Left colon (tissue), 2 donors: ENCODE data around the gene TMEM256. TPM values are rescaled to one million over a fixed set of nuclear protein-coding genes. Genes with fewer than 3 reads are reported as not detected.
"Not testable (repeated sequence)": the region's sequence is repeated elsewhere in the genome, so short reads cannot be mapped to it uniquely, and the experiment has no call there.

Experiments
- ATAC-seq: fragments of 200-7000 bp; cut with Tn5 transposase; one replicate; pipeline ENCODE4 v1.9.1; 2020; ENCODE audit warnings: mild to moderate bottlenecking, moderate library complexity
- DNase-seq, 2 donors: peaks; one replicate each; pipeline ENCODE4 v3.0.0-alpha.2; 2020
- intact Hi-C, 2 donors: fragments of 100-400 bp; cut with DNase I in 1 of 2; cut with micrococcal nuclease in 1 of 2; formaldehyde crosslinking; loops; one replicate each; pipeline versions ENCODE4 v1.11.2 to v1.14.0; 2022; cut with DNase I, micrococcal nuclease
- total RNA-seq, 2 donors: library from RNA; stranded (reverse); fragmentation: NEBNext Ultra II Directional; extraction: Animal tissue kit (Norgen Biotek cat#: 25700); gene quantifications; one replicate each; pipeline ENCODE4 v1.2.1, GENCODE V29; 2021
- donor health status: DM: no; HTN: no; CAD: no.
- donor health status: DM: yes; HTN: yes; CAD: no.

Gene TMEM256
- total RNA-seq, 2 donors from 2014 or later = 70.8 to 81.0 TPM

- intact Hi-C loops = no loop called here
- ATAC-seq (no peak), DNase-seq (no peak)
These were observed 35.8 kb downstream of the TMEM256 start for GRCh38 chr17:7367918-7368598.

- DNase-seq = no peak
- ATAC-seq = no peak
- intact Hi-C loops = no loop called here
These were observed 36.8 kb downstream of the TMEM256 start for GRCh38 chr17:7367083-7367482.

- intact Hi-C loops, DNase-seq, ATAC-seq: not testable (repeated sequence)
These were observed 37.9 kb downstream of the TMEM256 start for GRCh38 chr17:7365963-7366362.

GRCh38 chr17:7363311-7363710 is 40.6 kb downstream of the TMEM256 start:
- DNase-seq = no peak
- ATAC-seq = no peak
- intact Hi-C loops = no loop called here

- no peak for ATAC-seq
- intact Hi-C loops = no loop called here
- no peak for DNase-seq
These were observed 42.0 kb downstream of the TMEM256 start for GRCh38 chr17:7361906-7362305.

GRCh38 chr17:7357381-7357780 is 46.5 kb downstream of the TMEM256 start:
- no peak for DNase-seq
- ATAC-seq = no peak
- intact Hi-C loops = loop anchor here (10.0 kb wide), 2 partner anchors 77 to 217 kb away; partner anchors contain the start of genes CD68 (in 1 of the 2), FGF11 (in 1 of the 2) and TMEM102 (in 1 of the 2)

GRCh38 chr17:7356756-7357155 is 47.1 kb downstream of the TMEM256 start:
- ATAC-seq = no peak
- intact Hi-C loops = loop anchor here (10.0 kb wide), 2 partner anchors 78 to 218 kb away; partner anchors contain the start of genes CD68 (in 1 of the 2), FGF11 (in 1 of the 2) and TMEM102 (in 1 of the 2)
- no peak for DNase-seq

- intact Hi-C loops = loop anchor here (10.0 kb wide), 2 partner anchors 79 to 219 kb away; partner anchors contain the start of genes CD68 (in 1 of the 2), FGF11 (in 1 of the 2) and TMEM102 (in 1 of the 2)
- ATAC-seq (peak; percentile 53), DNase-seq (peak; percentile 83 to 90)
These were observed 47.8 kb downstream of the TMEM256 start for GRCh38 chr17:7356072-7356549.

GRCh38 chr17:7355573-7355972 is 48.3 kb downstream of the TMEM256 start:
- intact Hi-C loops = loop anchor here (10.0 kb wide), 2 partner anchors 79 to 219 kb away; partner anchors contain the start of genes CD68 (in 1 of the 2), FGF11 (in 1 of the 2) and TMEM102 (in 1 of the 2)
- DNase-seq (no peak), ATAC-seq (no peak)

GRCh38 chr17:7355053-7355452 is 48.8 kb downstream of the TMEM256 start, which contains the start of gene TMEM95:
TMEM95 (plus strand) TSS chr17:7355156; CDS start chr17:7355205, 49 bp downstream.
- intact Hi-C loops = loop anchor here (10.0 kb wide), 2 partner anchors 80 to 220 kb away; partner anchors contain the start of genes CD68 (in 1 of the 2), FGF11 (in 1 of the 2) and TMEM102 (in 1 of the 2)
- no peak for ATAC-seq
- DNase-seq = no peak

GRCh38 chr17:7354262-7354843 is 49.5 kb downstream of the TMEM256 start:
- ATAC-seq (no peak), DNase-seq (no peak)
- intact Hi-C loops = loop anchor here (10.0 kb wide), 2 partner anchors 80 to 220 kb away; partner anchors contain the start of genes CD68 (in 1 of the 2), FGF11 (in 1 of the 2) and TMEM102 (in 1 of the 2)

Other genes starting within 250 kb of the TMEM256 start
- gene ASGR1, start 224.7 kb downstream of the TMEM256 start, total RNA-seq = under 1 TPM; 0.37 to 0.42 TPM
- 1 to 10 TPM; 4.0 to 7.3 TPM for gene DLG4, start 184.3 kb downstream of the TMEM256 start, total RNA-seq
- 1,000 to 10,000 TPM in 1 of 2 donors, 100 to 1,000 TPM in 1; 784 to 1,134 TPM for gene ACADVL, start 184.2 kb downstream of the TMEM256 start, total RNA-seq
- 10 to 100 TPM; 30.9 to 34.9 TPM for gene DVL2, start 169.6 kb downstream of the TMEM256 start, total RNA-seq
- gene PHF23, start 164.6 kb downstream of the TMEM256 start, total RNA-seq = 10 to 100 TPM; 33.9 to 44.1 TPM
- gene GABARAP, start 161.6 kb downstream of the TMEM256 start, total RNA-seq = 100 to 1,000 TPM; 431 to 505 TPM
- gene CTDNEP1, start 152.4 kb downstream of the TMEM256 start, total RNA-seq = 100 to 1,000 TPM; 108 to 117 TPM
- gene ELP5, start 151.9 kb downstream of the TMEM256 start, total RNA-seq = 10 to 100 TPM; 42.4 to 55.4 TPM
- gene CLDN7, start 141.6 kb downstream of the TMEM256 start, total RNA-seq = 1,000 to 10,000 TPM in 1 of 2 donors, 100 to 1,000 TPM in 1; 997 to 1,004 TPM
- gene SLC2A4, start 122.4 kb downstream of the TMEM256 start, total RNA-seq = 1 to 10 TPM; 1.4 to 9.7 TPM
- 10 to 100 TPM; 19.7 to 23.6 TPM for gene YBX2, start 109.5 kb downstream of the TMEM256 start, total RNA-seq
- 100 to 1,000 TPM; 330 to 413 TPM for gene EIF5A, start 96.5 kb downstream of the TMEM256 start, total RNA-seq
- gene GPS2, start 88.7 kb downstream of the TMEM256 start, total RNA-seq = 10 to 100 TPM; 71.2 to 72.4 TPM
- 10 to 100 TPM; 32.7 to 44.5 TPM for gene NEURL4, start 74.8 kb downstream of the TMEM256 start, total RNA-seq
- 1 to 10 TPM; 4.1 to 9.0 TPM for gene ACAP1, start 67.6 kb downstream of the TMEM256 start, total RNA-seq
- 10 to 100 TPM in 1 of 2 donors, 1 to 10 TPM in 1; 9.4 to 10.1 TPM for gene KCTD11, start 51.9 kb downstream of the TMEM256 start, total RNA-seq
- not detected for gene TMEM95, start 48.9 kb downstream of the TMEM256 start, total RNA-seq
- 10 to 100 TPM; 22.2 to 24.9 TPM for gene TNK1, start 23.0 kb downstream of the TMEM256 start, total RNA-seq
- gene PLSCR3, start 9.6 kb downstream of the TMEM256 start, total RNA-seq = 10 to 100 TPM in 1 of 2 donors, 1 to 10 TPM in 1; 8.9 to 10.2 TPM
- 1 to 10 TPM; 2.7 to 6.6 TPM for gene NLGN2, start 3.7 kb upstream of the TMEM256 start, total RNA-seq
- not detected for gene SPEM1, start 16.2 kb upstream of the TMEM256 start, total RNA-seq
- not detected for gene SPEM2, start 21.5 kb upstream of the TMEM256 start, total RNA-seq
- not detected for gene SPEM3, start 24.8 kb upstream of the TMEM256 start, total RNA-seq
- 10 to 100 TPM; 19.3 to 20.5 TPM for gene TMEM102, start 31.3 kb upstream of the TMEM256 start, total RNA-seq
- gene FGF11, start 35.4 kb upstream of the TMEM256 start, total RNA-seq = 1 to 10 TPM; 1.2 to 2.3 TPM
- gene CHRNB1, start 41.0 kb upstream of the TMEM256 start, total RNA-seq = 10 to 100 TPM in 1 of 2 donors, 1 to 10 TPM in 1; 9.6 to 10.7 TPM
- 10 to 100 TPM; 17.5 to 25.0 TPM for gene ZBTB4, start 75.5 kb upstream of the TMEM256 start, total RNA-seq
- not detected for gene SLC35G6, start 77.3 kb upstream of the TMEM256 start, total RNA-seq
- gene POLR2A, start 80.3 kb upstream of the TMEM256 start, total RNA-seq = 10 to 100 TPM; 83.8 to 100.0 TPM
- gene TNFSF12, start 145.0 kb upstream of the TMEM256 start, total RNA-seq = 10 to 100 TPM in 1 of 2 donors, 1 to 10 TPM in 1; 9.8 to 17.3 TPM
- gene TNFSF13, start 154.7 kb upstream of the TMEM256 start, total RNA-seq = 100 to 1,000 TPM in 1 of 2 donors, 10 to 100 TPM in 1; 77.2 to 121 TPM
- gene SENP3, start 157.8 kb upstream of the TMEM256 start, total RNA-seq = 10 to 100 TPM; 30.9 to 34.1 TPM
- 10 to 100 TPM; 35.0 to 74.0 TPM for gene CD68, start 175.5 kb upstream of the TMEM256 start, total RNA-seq
- 10 to 100 TPM; 79.2 to 89.6 TPM for gene MPDU1, start 179.8 kb upstream of the TMEM256 start, total RNA-seq
- gene SOX15, start 186.0 kb upstream of the TMEM256 start, total RNA-seq = under 1 TPM; 0.58 to 0.84 TPM
- 10 to 100 TPM; 24.9 to 29.5 TPM for gene FXR2, start 210.8 kb upstream of the TMEM256 start, total RNA-seq
- 10 to 100 TPM; 60.8 to 78.3 TPM for gene SAT2, start 223.7 kb upstream of the TMEM256 start, total RNA-seq
- gene SHBG, start 226.0 kb upstream of the TMEM256 start, total RNA-seq = not detected
- 1 to 10 TPM in 1 of 2 donors, under 1 TPM in 1; 0.55 to 1.4 TPM for gene ATP1B2, start 246.8 kb upstream of the TMEM256 start, total RNA-seq